NCI-H2227 (cell line): ENCODE results near the gene BPIFB3.
"Not testable (repeated sequence)": the region's sequence is repeated elsewhere in the genome, so short reads cannot be mapped to it uniquely, and the experiment has no call there.

Experiments used
- DNase-seq: peaks from one replicate; lab custom pipeline; 2025; ENCODE audit not compliant: unreplicated experiment; lab: John Stamatoyannopoulos, UW

BPIFB3 gene

DNA sequence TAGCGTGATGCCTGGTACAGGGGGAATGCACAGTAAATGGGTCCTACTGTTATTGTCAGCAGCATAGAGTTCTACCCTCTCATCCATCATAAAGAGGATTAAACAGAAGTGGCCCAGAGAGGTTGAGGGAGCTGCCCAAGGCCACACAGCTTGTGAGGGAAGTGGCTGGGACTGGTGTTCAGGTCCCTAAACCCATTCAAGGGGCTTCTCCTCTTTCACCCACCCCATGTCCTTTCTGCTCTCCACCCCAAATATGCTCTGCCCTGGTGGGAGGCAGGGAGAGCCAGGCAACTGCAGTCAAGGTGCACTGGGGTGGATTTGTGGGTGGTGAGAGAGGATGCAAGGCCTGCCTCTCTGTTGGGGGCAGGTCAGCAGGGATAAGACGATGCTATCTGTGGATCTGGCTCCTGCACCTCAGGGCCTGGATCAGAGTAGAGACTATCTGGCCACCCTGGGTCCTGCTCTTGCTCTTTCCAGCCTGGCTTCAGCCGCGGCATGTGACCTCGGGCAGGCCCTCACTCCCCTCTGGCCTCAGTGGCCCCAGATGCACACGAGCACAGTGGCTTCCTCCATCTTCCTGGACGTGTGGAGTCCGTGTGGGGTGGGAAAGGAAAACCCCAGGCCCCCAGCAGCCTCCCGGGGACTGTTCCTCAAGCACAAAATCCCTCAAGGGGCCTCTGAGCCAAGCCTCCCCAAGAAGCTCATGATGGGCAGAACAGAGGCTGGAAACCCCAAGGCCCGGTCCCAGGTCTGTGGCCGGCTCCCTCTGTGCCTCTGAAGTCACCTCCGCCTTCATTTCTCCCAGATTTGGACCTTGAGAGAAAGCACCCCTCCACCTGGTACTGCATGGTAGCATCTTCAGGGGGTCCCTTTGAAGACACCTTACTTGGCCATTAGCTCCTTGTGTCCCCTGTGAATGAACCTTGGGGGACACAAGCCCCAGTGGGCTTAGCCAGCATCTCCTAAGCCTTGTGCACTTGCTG lies 25.6 kb upstream of the BPIFB3 start:
- DNase-seq = no peak

GRCh38 chr20:33028875-33029274 lies 24.8 kb upstream of the BPIFB3 start:
- DNase-seq = no peak

DNA sequence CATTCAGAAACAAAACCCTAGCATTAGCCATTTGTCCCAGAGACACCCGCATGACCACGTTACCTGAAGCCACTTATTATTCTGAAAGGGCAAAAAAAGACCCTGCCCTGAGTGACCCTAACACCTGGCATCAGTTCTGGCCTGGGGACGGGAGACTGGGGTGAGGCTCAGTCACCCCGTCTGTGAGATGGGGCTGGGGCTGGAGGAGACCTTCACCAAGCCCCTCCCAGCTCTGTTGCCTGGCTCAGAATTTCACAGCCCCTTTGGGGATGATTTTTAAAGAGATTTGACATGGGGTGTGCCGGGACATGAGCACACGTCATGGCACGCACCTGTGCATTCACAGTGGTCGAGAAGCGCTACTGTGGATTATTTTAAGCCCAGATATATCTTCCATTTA lies 23.6 kb upstream of the BPIFB3 start:
- no peak for DNase-seq

- no peak for DNase-seq
Observed at GRCh38 chr20:33030569-33030968, 23.1 kb upstream of the BPIFB3 start.

DNA sequence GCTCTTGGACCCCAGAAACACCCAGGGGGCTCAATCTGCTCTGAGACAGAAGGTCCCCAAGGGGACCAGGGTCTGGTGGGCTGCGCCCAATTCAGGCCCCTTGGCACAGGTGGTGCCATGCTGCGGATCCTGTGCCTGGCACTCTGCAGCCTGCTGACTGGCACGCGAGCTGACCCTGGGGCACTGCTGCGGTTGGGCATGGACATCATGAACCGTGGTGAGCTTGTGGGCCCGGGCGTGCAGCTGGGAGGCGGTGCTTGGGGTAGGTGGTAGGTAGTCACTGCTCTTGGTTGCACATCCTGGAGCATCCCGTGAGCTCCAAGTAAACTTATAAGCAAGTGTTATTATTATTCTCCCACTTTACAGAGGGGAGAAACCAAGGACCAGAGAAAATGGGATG lies 22.2 kb upstream of the BPIFB3 start, which contains the start of gene BPIFB6:
Gene BPIFB6 (plus strand): TSS at position 118 of the 400 bp plus-strand sequence. CDS start 0 bp downstream, at position 118.
- no peak for DNase-seq

DNA sequence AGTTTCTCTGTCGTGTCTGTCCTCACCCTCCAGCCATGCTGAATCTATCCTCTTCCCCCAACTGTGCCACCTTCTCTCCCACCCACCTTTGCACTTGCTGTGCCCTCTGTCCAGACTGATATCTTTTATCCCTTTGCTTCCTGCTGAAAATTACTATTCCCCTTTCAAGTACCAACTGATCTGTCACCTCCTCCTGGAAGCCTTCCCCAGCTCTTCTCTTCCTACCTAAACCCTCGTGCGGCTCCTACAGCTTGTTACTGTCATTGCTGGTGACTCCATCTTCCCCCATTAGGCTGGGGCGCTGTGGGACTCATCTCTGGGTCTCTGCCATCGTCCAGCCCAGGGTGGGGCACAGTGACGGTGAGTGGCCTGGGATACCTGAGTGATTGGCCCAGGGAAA lies 21.1 kb upstream of the BPIFB3 start:
- DNase-seq = no peak

DNA sequence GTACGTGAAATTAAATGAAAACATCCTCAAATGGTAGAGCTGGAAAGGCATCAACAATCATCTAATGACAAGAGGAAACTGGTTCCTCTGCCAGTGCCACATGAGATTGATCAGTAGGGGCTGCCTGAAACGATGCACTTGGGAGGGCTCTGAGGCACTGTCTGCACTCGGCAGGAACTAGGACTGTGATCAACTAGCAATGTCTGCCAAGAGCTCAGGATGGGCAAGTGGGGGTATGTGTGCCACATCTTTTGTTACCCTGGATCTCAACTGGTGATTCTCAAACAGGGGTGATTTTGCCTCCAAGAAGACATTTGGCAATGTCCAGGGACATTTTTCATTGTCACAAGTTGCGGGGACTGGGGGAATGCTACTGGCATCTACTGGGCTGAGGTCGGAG lies 20.3 kb upstream of the BPIFB3 start:
- DNase-seq = no peak

- no peak for DNase-seq
Observed at GRCh38 chr20:33034115-33034514, 19.6 kb upstream of the BPIFB3 start.

- no peak for DNase-seq
Observed at GRCh38 chr20:33034901-33035492, 18.7 kb upstream of the BPIFB3 start.

GRCh38 chr20:33037456-33037855 lies 16.2 kb upstream of the BPIFB3 start:
- no peak for DNase-seq

GRCh38 chr20:33038243-33038642 lies 15.5 kb upstream of the BPIFB3 start:
- no peak for DNase-seq

DNA sequence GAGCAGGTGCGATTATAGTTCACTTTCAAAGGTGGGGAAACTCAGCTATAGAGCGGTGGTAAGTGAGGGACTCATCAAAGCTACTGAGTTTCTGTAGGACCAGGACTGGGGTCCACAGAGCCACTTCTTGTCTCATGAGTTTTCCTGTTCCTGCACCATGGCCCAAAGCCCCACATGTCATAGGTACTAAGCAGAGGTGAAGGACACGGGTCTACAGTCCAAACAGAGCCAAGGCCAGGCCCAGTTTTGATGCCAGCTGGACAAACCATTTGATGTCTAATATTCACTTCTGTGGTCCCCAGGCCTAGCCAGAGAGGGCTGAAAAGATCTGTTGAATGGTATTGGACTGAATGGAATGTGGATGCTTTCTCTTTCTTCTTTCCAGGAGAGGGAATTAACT lies 11.3 kb upstream of the BPIFB3 start:
- no peak for DNase-seq

GRCh38 chr20:33042983-33043730 lies 10.5 kb upstream of the BPIFB3 start:
- DNase-seq = no peak

DNA sequence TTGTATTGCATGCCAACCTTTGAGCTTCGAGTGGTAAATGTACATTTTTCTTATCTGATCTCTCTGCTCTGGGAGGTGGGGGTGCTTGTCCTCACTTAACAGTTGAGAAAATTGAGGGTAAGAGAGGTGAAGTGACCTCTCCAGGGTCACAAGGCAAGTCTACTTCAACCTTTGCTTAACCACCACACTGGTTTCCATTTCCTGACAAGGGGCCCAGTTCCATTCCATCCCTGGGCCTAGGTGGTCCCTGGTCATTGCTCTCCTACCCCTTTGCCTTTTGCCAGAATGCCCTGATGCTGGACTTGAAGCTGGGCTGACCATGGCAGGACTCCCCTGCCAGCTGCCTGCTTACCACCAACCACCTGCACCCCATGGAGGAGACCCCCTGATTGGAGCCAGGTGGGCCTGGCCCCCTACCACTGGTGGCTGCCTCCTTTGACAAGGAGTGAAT lies 9.9 kb upstream of the BPIFB3 start:
- no peak for DNase-seq

DNA sequence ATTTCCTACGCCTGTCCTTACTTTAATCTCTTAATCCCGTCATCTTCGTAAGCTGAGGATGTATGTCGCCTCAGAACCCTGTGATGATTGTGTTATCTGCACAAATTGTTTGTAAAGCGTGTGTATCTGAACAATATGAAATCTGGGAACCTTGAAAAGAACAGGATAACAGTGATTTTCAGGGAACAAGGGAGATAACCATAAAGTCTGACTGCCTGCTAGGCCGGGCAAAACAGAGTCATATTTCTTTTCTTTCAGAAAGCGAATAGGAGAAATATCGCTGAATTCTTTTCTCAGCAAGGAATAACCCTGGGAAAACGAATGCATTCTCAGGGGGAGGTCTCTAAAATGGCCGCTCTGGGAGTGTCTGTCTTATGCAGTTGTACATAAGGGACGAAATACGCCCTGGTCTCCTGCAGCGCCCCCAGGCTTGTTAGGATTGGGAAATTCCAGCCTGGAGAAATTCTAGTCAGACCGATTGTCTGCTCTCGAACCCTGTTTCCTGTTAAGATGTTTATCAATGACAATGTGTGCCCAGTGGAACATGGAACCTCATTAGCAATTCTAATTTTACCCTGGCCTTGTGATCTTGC lies 8.5 kb upstream of the BPIFB3 start:
- not testable (repeated sequence) for DNase-seq

GRCh38 chr20:33046412-33046811 lies 7.3 kb upstream of the BPIFB3 start:
- DNase-seq = no peak

DNA sequence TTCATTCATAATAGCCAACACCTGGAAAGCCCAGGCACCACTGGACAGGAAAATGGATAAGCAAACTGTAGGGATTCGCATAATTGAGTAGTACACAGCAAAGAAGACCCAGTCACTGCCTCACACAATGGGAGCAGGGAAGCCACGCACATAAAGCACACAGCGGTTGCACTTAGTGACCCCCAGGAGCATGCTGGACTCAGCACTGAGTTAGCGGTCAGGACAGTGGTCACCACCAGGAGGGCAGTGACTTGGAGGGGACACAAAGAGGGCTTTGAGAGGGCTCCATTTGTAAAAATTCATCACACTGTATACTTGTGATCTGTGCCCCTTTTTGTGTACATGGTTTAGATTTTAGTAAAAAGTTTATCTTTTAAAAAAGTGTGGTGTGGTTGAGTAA lies 2.4 kb upstream of the BPIFB3 start:
- no peak for DNase-seq

DNA sequence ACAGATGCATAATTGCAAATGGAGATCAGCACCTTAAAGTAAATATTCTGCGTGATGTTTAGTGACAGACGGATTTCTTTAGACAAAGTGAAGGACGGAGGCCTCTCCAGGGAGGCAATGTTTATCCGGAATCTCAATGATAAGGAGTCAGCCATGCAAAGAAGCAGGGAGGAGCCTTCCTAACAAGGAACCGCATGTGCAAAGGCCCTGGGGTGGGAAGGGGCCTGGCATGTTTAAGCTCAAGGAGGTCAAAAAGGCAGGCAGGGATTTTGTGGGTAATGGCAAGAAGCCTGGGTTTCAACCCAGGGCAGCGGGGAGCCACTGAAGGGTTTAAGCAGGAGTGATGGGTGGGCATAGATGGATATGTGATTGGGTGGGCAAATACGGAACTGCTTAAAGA lies 678 bp downstream of the BPIFB3 start:
- DNase-seq = no peak

DNA sequence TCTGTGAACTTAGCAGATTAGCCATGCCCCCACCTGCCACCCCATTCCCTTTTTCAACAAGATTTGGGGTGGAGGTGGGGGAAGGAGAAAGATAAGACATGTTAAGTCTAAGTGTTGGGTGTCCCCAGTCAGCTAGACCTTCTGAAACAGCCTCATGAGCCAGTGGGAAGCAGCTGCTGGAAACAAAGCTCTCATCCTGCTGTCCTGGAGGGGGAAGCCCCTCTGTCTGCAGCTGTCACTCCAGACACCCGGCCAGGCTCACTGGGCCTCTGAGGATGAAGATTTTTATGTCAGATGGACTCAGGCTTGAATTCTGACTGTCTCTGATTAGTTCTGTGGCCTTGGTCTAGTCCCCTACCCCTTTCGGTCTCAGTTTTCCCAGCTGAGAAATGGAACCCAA lies 1.1 kb downstream of the BPIFB3 start:
- no peak for DNase-seq

- DNase-seq = no peak
Observed at GRCh38 chr20:33059136-33059535, 5.4 kb downstream of the BPIFB3 start.

DNA sequence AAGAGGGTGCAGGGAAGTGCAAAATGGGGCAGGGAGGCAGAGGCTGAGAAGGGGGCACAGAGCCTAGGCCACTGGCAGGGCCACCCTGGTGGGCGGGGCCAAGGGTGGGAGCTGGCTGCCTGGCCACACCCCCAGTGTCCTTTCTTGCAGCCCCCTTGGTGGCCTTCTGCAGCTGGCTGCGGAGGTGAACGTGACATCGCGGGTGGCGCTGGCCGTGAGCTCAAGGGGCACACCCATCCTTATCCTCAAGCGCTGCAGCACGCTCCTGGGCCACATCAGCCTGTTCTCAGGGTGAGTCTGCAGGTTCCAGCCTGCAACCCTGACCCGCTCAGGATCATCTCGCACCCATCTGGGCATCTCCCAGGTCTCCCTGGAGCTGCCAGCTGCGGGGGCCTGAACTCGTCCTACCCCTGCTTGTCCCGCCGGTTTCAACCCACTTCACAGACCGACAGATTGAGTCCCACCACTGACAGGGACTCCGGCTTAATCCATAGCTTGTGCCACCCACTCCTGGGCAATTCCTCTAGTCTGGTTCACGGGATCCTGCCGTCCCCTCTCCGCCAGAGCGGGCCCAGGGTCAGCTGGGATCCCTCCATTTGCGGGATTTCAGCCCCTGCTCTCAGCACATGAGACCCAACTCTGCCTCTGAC lies 6.2 kb downstream of the BPIFB3 start:
- no peak for DNase-seq
